Measurements from ENCODE around the gene TRIM16.
"Not testable (repeated sequence)": the region's sequence is repeated elsewhere in the genome, so short reads cannot be mapped to it uniquely, and the experiment has no call there.

The TRIM16 gene

DNA sequence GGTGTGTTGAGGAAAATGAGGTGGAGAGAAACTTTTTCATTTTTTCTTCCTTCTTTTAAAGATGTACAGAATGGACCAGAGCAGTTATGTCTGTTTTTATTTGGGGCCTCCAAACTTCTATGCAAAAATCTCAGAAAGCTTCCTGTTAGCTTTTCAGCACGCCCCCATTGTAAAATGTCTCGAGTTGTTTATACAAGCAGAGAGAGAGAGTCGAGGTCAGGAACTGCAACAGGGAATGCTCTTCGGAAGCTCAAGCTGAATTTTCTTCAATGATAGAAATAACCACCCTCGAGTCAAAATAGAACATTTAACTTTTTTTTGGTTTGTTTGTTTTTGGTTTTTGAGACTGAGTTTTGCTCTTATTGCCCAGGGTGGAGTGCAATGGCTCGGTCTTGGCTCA, 68.3 kb downstream of the TRIM16 start:
- not testable (repeated sequence) for DNase-seq (ENCODE audit: low spot score)

GRCh38 chr17:15613111-15613510, 71.0 kb downstream of the TRIM16 start:
- not testable (repeated sequence) for DNase-seq (ENCODE audit: low spot score)

GRCh38 chr17:15592960-15593359, 91.2 kb downstream of the TRIM16 start:
- not testable (repeated sequence) for DNase-seq (ENCODE audit: low spot score)

DNA sequence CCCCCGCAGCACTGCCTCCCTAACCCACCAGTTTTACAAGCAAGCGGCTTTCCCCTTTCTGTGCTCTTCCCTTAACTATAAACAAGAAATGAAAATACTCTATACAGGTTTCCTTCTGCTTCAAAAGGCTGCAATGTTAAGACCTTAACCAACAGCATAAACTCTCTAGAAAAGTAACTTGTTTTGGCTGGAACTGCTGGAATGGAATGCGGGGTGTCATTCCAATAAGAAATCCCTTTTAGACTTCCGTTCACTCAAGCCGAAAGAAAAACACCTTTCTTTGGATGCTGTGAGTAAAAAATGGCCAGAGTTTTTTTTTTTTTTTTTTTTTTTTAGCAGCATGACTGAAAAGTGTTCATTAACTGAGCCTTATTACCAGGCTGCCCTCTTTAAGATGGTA, 92.1 kb downstream of the TRIM16 start:
- DNase-seq (ENCODE audit: low spot score), result not testable (repeated sequence)

DNA sequence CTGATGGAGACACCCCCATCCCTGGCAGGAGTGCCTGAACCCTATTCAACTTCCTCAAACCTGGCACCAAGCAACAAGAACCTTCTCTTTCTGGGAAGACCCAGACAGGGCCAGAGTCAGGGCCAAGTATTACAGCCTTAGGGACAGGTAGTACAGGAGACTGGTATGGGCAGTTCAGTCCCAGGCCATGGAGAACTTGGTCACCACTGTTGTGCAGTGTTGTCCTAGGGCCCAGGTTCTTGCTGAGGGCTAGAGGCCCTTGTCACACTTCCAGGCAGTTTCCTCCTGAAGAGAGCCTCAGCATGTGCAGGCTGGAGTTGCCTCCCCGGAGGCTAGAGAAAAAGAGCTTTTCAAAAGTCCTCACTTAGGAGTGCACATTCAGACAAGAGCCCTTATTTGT, 93.3 kb downstream of the TRIM16 start:
- not testable (repeated sequence) for DNase-seq (ENCODE audit: low spot score)

- DNase-seq (ENCODE audit: low spot score), result not testable (repeated sequence)
These were observed 94.3 kb downstream of the TRIM16 start for GRCh38 chr17:15589544-15590536.

GRCh38 chr17:15588017-15588416, 96.1 kb downstream of the TRIM16 start:
- DNase-seq (ENCODE audit: low spot score), result not testable (repeated sequence)

- not testable (repeated sequence) for DNase-seq (ENCODE audit: low spot score)
These were observed 100.8 kb downstream of the TRIM16 start for GRCh38 chr17:15583313-15583712.

DNA sequence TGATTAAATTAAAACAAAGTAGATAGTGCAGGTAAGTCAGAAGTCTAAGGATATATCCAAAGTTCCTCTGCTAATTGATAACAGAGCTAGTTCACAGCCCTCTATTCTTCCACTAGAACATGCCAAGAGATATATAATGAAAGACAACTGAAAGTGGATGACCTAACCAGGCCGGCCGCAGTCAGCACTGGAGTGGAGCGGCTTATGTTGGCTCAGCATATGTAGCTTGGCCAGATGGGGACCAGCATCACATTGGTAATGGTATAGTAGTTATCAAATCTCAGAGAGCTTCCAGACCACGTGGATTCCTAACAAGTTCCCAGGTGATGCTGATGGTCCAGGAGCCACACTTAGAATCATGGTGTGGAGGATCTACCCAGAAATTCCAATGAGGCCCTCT, 102.6 kb downstream of the TRIM16 start:
- not testable (repeated sequence) for DNase-seq (ENCODE audit: low spot score)
